VCaP (cell line): Measurements from ENCODE around the gene GRHL3.

Experiments
- H3K27ac ChIP-seq: fragments of 450-650 bp; 2 replicates; pipeline ENCODE4 v1.5.1; 2017
- CTCF ChIP-seq: fragments of 450-650 bp; conservative IDR thresholded peaks from 2 replicates; pipeline ENCODE4 v1.5.1; 2017; ENCODE audit warnings: mild to moderate bottlenecking, moderate library complexity

GRHL3 gene

GRCh38 chr1:24321126-24321525 is 2.0 kb downstream of the GRHL3 start:
- no peak overlapping the region for H3K27ac ChIP-seq
- TF ChIP-seq CTCF: no peak

- TF ChIP-seq CTCF: no peak
- no peak overlapping the region for H3K27ac ChIP-seq
Observed at GRCh38 chr1:24321697-24322469, 2.7 kb downstream of the GRHL3 start.

GRCh38 chr1:24322470-24323177 is 3.5 kb downstream of the GRHL3 start:
- no peak for TF ChIP-seq CTCF
- H3K27ac ChIP-seq: no peak overlapping the region

GRCh38 chr1:24323281-24323680 is 4.1 kb downstream of the GRHL3 start:
- H3K27ac ChIP-seq: no peak overlapping the region
- TF ChIP-seq CTCF: no peak

- no peak for TF ChIP-seq CTCF
- H3K27ac ChIP-seq: no peak overlapping the region
Observed at GRCh38 chr1:24324903-24325302, 5.7 kb downstream of the GRHL3 start.

DNA sequence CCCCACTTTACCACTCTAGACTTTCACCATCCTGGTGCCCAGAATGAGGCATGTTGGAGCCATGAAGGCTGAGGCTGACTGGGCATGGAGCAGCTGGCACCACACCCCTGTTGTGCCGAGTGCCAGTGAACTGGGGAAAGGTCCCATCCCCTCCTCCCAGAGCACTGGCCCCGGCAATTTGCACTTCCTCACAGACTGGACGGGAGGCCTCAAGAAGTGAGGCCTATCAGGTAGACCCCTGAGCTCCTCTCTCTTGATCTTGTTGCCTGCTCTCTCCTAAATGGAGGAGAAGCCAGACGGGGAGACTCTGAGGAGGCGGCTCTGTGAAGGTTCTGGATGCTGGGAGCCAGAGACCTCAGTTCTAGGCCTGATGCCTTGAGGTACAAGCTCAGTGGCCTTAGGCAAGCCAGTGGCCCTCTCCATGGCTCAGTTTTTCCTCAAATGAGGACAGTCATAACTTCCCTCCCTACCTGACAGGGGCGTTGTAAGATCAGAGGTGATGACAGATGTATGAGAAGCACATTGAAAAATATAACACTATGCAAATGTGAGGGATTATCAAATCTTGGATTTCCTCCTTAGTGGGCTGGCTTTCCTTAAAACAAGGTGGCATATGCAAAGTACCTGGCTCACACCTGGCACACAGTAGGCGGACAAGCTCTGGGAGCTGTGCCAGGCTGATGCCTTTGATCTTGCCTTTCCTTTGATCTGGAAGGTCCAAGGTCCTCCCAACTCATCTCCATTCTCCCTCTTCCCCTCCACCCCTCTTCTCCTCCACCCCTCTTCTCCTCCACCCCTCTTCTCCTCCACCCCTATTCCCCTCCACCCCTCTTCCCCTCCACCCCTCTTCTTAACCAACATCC is 6.7 kb downstream of the GRHL3 start:
- no peak for TF ChIP-seq CTCF
- no peak overlapping the region for H3K27ac ChIP-seq

DNA sequence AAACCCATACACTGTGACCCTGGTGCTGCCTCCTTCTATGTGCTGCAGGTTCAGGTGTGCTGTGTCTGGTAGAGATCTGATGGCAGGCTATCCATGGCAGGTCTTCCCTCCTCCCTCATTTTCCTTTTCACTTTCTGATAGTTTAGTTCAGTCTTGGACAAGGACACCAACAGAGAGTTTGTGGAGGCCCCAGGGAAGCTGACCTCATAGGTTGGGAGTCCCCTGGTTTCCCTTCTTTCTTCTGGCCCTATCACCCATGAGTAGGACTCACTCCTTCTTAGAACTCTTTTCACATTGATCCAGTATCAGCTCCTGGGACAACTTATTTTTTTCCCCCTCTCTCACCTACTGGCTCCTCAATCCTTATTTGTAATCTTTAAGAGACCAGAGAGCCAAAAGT is 8.3 kb downstream of the GRHL3 start:
- no peak overlapping the region for H3K27ac ChIP-seq
- no peak for TF ChIP-seq CTCF
